HG02973 (cell line): ENCODE measurements around the gene MAGI2.

Experiments
- ATAC-seq: cut with Tn5 transposase; IDR thresholded peaks from one replicate; pipeline ENCODE4 v1.9.1; 2021; ENCODE audit warnings: moderate library complexity; ENCODE audit not compliant: unreplicated experiment

Gene MAGI2

DNA sequence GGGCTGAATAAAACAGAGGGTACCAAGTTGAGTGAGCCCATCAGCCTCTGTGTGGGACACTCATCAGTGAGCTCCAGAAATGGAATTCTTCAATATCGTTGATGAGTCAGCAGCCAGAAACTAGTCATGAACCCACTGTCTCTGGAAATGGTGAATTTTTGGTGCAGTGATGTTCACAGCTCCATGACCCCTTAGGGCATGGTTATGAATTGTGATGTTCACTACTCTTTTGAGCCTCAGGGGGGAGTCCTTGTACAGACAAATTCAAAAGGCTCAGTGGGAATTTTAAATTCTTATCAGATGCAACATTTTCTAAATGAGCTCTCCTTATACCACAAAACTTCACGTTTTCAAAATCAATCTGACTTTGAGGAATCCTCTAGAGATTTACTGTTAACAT lies 1319.2 kb downstream of the MAGI2 start:
- ATAC-seq: no peak

- ATAC-seq: no peak
Observed at GRCh38 chr7:78130446-78131215, 1322.8 kb downstream of the MAGI2 start.

DNA sequence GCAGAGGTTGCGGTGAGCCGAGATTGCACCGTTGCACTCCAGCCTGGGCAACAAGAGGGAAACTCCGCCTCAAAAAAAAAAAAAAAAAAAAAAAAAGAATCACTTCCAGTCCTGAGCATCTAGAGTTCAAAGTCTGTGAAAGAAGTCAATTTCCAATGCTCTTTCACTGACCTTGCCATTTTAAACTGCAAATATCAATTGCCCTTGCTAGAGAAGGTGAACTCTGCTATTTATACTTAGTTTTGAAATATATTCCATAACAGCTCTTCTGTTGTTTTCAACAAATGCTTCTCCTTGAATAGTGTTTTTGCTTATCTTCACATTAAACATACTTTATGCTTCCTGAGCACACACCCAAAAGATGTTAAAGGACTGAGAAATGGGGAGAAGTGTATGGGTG lies 1323.6 kb downstream of the MAGI2 start:
- no peak for ATAC-seq

DNA sequence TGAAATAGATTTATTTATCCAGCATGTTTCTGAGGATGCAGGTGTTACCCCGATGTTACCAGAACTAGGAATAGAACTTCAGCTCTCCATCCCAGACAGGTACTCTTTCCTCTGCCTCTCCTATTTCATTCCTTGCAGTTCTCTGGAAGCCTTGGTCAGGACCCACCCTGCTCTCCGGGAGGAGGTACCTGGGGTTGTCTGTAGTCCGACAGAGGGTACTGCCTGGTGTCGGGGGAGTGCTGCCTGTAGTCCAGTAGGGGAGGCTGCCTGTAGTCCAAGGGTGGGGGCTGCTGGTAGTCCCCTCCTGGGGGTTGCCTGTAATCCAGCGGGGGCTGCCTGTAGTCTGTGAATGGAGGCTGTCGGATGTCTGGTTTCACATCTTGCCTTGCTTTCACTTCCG lies 1326.5 kb downstream of the MAGI2 start:
- no peak for ATAC-seq

- ATAC-seq: no peak
Observed at GRCh38 chr7:78125884-78126283, 1327.6 kb downstream of the MAGI2 start.

- ATAC-seq: no peak
Observed at GRCh38 chr7:78124216-78124615, 1329.3 kb downstream of the MAGI2 start.

GRCh38 chr7:78121888-78122287 lies 1331.6 kb downstream of the MAGI2 start:
- no peak for ATAC-seq

- no peak for ATAC-seq
Observed at GRCh38 chr7:78118470-78118869, 1335.0 kb downstream of the MAGI2 start.

DNA sequence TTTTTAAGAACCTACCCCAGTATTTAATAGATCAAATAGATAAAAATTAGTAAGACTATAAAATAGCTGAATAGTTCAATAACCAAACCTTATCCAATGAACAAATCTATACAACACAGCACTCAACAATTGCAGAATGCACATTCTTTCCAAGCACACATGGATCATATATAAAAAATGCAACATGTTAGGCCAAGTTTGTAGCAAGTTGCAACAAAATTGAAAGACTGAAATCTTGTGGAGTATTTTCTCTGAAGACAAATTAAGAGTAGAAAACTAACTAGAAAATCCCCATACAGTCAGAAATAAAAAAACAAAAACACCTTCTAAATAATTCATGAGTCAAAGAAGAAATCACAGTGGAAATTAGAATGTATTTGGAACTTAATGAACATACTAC lies 1337.6 kb downstream of the MAGI2 start:
- ATAC-seq: no peak

- no peak for ATAC-seq
Observed at GRCh38 chr7:78114993-78115392, 1338.5 kb downstream of the MAGI2 start.

GRCh38 chr7:78112488-78112887 lies 1341.0 kb downstream of the MAGI2 start:
- ATAC-seq: no peak

GRCh38 chr7:78111386-78111785 lies 1342.1 kb downstream of the MAGI2 start:
- ATAC-seq: no peak

GRCh38 chr7:78103475-78103874 lies 1350.0 kb downstream of the MAGI2 start:
- ATAC-seq: no peak

DNA sequence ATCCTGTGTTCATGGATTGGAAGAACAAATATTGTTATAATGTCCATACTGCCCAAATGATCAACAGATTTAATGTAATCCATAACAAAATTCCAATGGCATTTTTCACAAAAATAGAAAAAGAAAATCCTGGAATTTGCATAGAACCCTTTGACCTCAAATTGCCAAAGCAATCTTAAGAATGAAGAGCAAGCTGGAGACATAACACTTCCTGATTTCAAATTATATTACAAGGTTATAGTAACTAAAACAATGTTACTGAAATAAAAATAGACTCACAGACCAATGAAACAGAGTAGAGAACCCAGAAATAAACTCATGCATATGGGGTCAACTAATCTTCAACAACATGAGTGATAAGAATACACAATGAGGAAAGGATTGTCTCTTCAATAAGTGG lies 1352.4 kb downstream of the MAGI2 start:
- ATAC-seq: no peak

DNA sequence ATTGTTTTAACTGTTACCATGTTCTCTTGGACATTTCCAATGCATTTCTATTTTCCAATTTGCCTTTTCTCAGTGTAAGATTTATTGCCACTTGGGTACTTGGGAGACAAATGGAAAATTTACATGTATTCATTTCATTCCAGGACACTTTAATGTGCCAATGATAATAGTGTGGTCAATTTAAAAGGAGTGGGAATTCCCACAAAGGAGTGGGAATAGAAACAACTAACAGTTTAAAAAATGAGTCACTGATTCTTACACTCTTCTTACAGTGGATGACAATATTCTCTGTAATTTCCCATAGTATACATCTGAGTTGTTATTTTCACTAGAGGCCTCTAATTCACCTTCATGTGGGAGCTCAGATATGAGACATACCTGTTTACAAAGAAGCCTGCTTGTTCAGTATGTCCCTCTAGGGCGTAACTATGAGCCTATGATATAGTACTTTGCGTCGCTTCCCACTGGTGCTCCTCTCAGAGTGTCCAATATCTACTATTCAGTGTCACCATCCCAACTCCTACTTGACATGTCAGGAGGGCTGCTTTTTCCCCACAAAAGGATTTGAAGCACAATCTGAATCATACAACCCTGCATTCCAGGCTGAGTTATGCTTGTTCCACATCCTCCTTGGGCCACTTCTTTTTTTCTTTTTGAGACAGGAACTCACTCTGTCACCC lies 1353.6 kb downstream of the MAGI2 start:
- ATAC-seq: no peak

GRCh38 chr7:78095549-78095948 lies 1357.9 kb downstream of the MAGI2 start:
- no peak for ATAC-seq

GRCh38 chr7:78092331-78092730 lies 1361.1 kb downstream of the MAGI2 start:
- no peak for ATAC-seq

- no peak for ATAC-seq
Observed at GRCh38 chr7:78090616-78091015, 1362.9 kb downstream of the MAGI2 start.

DNA sequence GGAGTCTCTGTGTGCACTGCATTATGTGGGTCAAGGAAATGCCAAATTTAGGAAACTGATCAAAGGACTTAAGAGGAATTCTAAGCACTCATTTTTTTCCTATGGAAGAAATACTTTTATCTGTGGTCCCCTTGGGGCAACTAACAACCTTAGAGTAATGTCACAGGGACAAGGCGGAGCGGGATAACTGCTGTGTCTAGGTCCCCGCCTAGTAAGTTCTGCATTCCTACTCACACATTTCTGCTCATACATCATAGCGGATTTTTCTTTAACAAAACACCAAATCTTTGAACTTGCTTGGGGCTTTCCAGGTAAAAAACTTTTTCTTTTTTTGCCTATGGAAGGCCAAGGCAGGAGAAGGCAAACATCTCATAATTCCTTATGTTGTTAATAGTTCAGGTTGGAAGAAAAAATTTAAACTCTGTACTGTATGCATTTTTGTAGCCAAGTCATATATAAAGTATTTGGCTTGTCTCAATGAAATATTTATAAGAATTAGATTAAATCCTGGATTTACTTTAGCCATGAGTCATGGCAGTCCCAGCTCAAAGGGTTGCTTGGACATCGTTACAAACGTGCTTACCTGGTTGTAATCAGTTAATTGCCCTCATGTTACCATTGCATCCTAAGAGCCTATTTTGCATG lies 1369.9 kb downstream of the MAGI2 start:
- ATAC-seq: no peak

DNA sequence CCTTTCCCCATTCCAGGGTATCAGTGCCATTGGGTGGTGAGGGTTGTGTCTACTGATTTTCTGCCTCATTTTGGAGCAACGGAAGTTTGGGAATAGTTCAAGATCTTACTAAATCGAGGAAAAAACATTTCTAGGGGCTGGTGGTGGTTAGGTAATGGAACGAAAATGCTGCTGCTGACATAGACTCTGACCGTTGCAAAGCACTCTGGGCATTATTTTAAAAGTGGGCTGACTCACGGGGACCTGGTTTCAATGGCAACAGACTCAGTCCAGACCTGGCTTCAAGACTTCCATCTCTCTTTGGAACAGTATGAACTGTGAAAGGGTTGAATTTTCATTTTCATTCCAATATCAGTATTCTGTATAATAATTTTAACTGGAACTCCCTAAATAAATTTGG lies 1370.9 kb downstream of the MAGI2 start:
- no peak for ATAC-seq

DNA sequence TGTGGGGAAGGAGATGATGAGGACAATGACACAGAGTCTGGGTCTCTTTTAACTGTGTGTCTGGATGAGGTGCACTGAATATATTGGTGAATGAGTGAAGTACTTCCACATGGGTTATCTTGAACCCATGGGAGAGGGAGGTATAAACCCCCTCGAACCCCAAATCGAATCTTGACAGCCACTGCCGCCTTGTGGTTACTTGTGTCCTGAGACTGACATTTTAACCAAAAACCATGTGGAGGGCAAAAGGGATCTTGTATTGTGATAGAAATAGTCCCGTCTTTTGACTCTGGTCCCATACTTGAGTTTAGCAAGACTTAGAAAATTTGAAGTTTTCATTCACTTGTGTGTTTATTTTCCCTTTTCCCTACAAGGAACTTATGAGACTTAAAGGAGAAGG lies 1371.6 kb downstream of the MAGI2 start:
- ATAC-seq: no peak

- ATAC-seq: no peak
Observed at GRCh38 chr7:78081344-78081743, 1372.1 kb downstream of the MAGI2 start.
